RWPE1 (cell line): ENCODE results near the gene JDP2.

ENCODE experiments used
- CTCF ChIA-PET: fragments of 350-600 bp; sonication (Branson Sonifier 250); formaldehyde crosslinking; extraction: SDS; loops from one replicate; lab custom pipeline; 2021; lab: Yijun Ruan, JAX
- POLR2A ChIA-PET: fragments of 400-600 bp; formaldehyde crosslinking; extraction: SDS; loops from one replicate; lab custom pipeline; 2020; ENCODE audit warnings: antibody characterized with exemption; ENCODE audit not compliant: low non-redundant PET; lab: Yijun Ruan, JAX
- DNase-seq: peaks from one replicate; pipeline ENCODE4 v3.0.0; 2012; ENCODE audit warnings: low spot score
- H3K27ac ChIP-seq: fragments of 450-650 bp; 2 replicates; pipeline ENCODE4 v1.5.1; 2017
- CTCF ChIP-seq: fragments of 450-650 bp; conservative IDR thresholded peaks from 2 replicates; pipeline ENCODE4 v1.5.1; 2017; ENCODE audit warnings: low read depth, mild to moderate bottlenecking

Gene JDP2

GRCh38 chr14:75489480-75489837 is 61.6 kb downstream of the JDP2 start:
- CTCF ChIA-PET: interaction anchor here (0.5 to 2.8 kb wide), 28 partner anchors 10 to 619 kb away, joined by 3 to 34 read pairs (median 3); partner anchors contain the start of gene JDP2
- H3K27ac ChIP-seq: no peak overlapping the region
- no peak for TF ChIP-seq CTCF
- no peak for DNase-seq
- POLR2A ChIA-PET: no interaction called here

GRCh38 chr14:75491376-75491978 is 63.7 kb downstream of the JDP2 start:
- DNase-seq: no peak
- H3K27ac ChIP-seq: no peak overlapping the region
- ChIA-PET POLR2A (no interaction called here), CTCF (interaction anchor here (0.9 to 1.8 kb wide), 3 partner anchors 15 to 184 kb away, joined by 3 to 5 read pairs (median 3); no protein-coding TSS in a partner anchor)
- no peak for TF ChIP-seq CTCF

GRCh38 chr14:75492832-75493591 is 65.2 kb downstream of the JDP2 start:
- CTCF ChIA-PET: interaction anchor here (0.6 to 1.8 kb wide), 3 partner anchors 68 to 219 kb away, joined by 3 to 5 read pairs (median 4); no protein-coding TSS in a partner anchor
- H3K27ac ChIP-seq: no peak overlapping the region

GRCh38 chr14:75493592-75494087 is 65.8 kb downstream of the JDP2 start:
- CTCF ChIA-PET: interaction anchor here (0.6 to 0.7 kb wide), 2 partner anchors 198 to 219 kb away, joined by 3 to 4 read pairs; no protein-coding TSS in a partner anchor
- no peak for DNase-seq
- H3K27ac ChIP-seq: no peak overlapping the region
- TF ChIP-seq CTCF: no peak
- POLR2A ChIA-PET: no interaction called here

More at GRCh38 chr14:75492832-75493591, 65.2 kb downstream of the JDP2 start:
- no peak for DNase-seq
- POLR2A ChIA-PET: no interaction called here
- no peak for TF ChIP-seq CTCF

GRCh38 chr14:75494896-75495295 is 67.1 kb downstream of the JDP2 start:
- CTCF ChIA-PET: interaction anchor here (0.6 to 1.7 kb wide), 5 partner anchors 13 to 754 kb away, joined by 3 to 5 read pairs (median 3); no protein-coding TSS in a partner anchor

More at GRCh38 chr14:75494896-75495295, 67.1 kb downstream of the JDP2 start:
- no peak for TF ChIP-seq CTCF
- DNase-seq: no peak
- no peak overlapping the region for H3K27ac ChIP-seq
- POLR2A ChIA-PET: no interaction called here
